Progenitor cell of endocrine pancreas (in vitro differentiated cells): ENCODE data around the gene MEIS2. TPM values are rescaled to one million over a fixed set of nuclear protein-coding genes. Genes with fewer than 3 reads are reported as not detected.

ENCODE experiments used
- DNase-seq: peaks from one replicate; pipeline ENCODE4 v3.0.0; 2021; ENCODE audit warnings: low spot score; ENCODE audit not compliant: unreplicated experiment
- H3K27ac Mint-ChIP-seq: 2 replicates; pipeline ENCODE4 v1.8.0; 2021; ENCODE audit warnings: mild to moderate bottlenecking, moderate library complexity, mixed read lengths
- H3K27me3 Mint-ChIP-seq: 2 replicates; pipeline ENCODE4 v1.8.0; 2021; ENCODE audit warnings: mixed read lengths
- H3K36me3 Mint-ChIP-seq: 2 replicates; pipeline ENCODE4 v1.8.0; 2022; ENCODE audit warnings: mixed read lengths; ENCODE audit not compliant: insufficient read depth
- H3K4me1 Mint-ChIP-seq: 2 replicates; pipeline ENCODE4 v1.8.0; 2021; ENCODE audit warnings: low read depth, mixed read lengths
- H3K4me3 Mint-ChIP-seq: 2 replicates; pipeline ENCODE4 v1.8.0; 2021; ENCODE audit warnings: low read depth, mild to moderate bottlenecking, moderate library complexity, mixed read lengths
- H3K9me3 Mint-ChIP-seq: 2 replicates; pipeline ENCODE4 v1.8.0; 2021; ENCODE audit warnings: low read depth, mixed read lengths
- total RNA-seq: library from RNA; stranded (reverse); gene quantifications from 2 replicates; pipeline ENCODE4 v1.2.1, GENCODE V29; 2021
- TF ChIP-seq, protein P1 (sequence below): fragments of 200-600 bp; sonication (generic); IDR thresholded peaks from one replicate; pipeline ENCODE4 v1.5.0; 2021; ENCODE audit warnings: antibody characterized with exemption, mild to moderate bottlenecking; ENCODE audit not compliant: unreplicated experiment

Gene MEIS2
- total RNA-seq, 1 donor from 2014 or later: 133 TPM

DNA sequence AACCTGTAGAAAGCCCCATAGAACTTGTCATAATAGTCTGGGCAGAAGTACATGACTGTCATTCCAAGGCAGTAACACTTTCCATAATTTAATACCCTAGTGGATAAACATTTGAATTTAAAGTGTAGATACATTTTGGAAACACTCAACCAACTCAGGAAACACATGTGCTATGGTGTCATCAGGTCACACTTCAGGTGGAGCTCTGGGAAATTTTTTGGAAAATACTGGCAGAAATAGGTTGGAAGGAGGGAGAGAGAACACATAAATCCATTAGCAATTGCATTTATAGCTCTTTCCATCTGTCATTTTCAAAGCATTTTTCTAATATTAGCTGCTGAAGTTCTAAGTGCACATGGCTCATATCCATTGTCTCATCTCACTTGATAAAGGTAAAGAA is 135.7 kb downstream of the MEIS2 start:
- DNase-seq: no peak

DNA sequence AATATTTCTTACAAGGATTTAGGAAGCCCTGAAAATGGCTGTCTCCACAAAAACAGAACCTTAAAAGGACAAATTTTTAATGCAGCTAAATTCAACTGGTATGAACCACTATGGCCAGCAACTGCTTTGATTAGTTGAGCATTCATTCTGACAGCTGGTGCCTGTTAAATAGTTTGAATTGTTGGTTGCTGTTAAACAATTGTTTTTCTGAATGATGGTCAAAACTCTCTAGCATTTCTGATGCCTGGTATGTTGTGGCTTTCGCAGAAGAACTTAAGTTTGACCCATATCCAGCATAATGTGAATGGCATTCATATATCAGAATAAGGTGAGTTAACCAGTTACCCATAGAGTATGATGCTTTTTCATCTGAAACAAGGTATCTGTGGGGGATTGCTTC is 138.4 kb downstream of the MEIS2 start:
- TF ChIP-seq, protein P1, sequence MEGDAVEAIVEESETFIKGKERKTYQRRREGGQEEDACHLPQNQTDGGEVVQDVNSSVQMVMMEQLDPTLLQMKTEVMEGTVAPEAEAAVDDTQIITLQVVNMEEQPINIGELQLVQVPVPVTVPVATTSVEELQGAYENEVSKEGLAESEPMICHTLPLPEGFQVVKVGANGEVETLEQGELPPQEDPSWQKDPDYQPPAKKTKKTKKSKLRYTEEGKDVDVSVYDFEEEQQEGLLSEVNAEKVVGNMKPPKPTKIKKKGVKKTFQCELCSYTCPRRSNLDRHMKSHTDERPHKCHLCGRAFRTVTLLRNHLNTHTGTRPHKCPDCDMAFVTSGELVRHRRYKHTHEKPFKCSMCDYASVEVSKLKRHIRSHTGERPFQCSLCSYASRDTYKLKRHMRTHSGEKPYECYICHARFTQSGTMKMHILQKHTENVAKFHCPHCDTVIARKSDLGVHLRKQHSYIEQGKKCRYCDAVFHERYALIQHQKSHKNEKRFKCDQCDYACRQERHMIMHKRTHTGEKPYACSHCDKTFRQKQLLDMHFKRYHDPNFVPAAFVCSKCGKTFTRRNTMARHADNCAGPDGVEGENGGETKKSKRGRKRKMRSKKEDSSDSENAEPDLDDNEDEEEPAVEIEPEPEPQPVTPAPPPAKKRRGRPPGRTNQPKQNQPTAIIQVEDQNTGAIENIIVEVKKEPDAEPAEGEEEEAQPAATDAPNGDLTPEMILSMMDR: no peak
- no peaks in the 10 kb centered on the region for H3K9me3 Mint-ChIP-seq
- peaks cover 41% of the 10 kb centered on the region for H3K4me1 Mint-ChIP-seq
- H3K4me3 Mint-ChIP-seq: no peak overlapping the region
- H3K27me3 Mint-ChIP-seq: no peaks in the 10 kb centered on the region
- H3K27ac Mint-ChIP-seq: no peak overlapping the region
- peaks cover 2% of the 10 kb centered on the region for H3K36me3 Mint-ChIP-seq
- no peak for DNase-seq

More for the DNA sequence above, 135.7 kb downstream of the MEIS2 start:
- Mint-ChIP-seq H3K4me3 (no peak overlapping the region), H3K4me1 (peaks cover 29% of the 10 kb centered on the region), H3K27me3 (no peaks in the 10 kb centered on the region), H3K27ac (no peak overlapping the region), H3K9me3 (no peaks in the 10 kb centered on the region), H3K36me3 (peaks cover 8% of the 10 kb centered on the region)
- TF ChIP-seq, protein P1: no peak

DNA sequence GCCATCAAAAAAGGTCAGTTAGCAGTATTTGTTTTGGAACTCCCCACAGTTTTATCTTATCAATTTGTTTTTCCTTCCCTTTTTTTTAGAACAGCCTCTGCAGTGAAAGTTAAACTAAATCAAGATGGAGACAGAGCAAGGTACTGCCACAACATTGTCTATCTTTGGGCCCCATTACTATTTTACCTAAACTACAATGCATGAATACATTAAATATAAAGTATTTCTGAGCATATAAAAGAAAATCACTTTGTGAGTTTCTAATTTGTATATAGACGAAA is 139.5 kb downstream of the MEIS2 start:
- no peak for DNase-seq
- H3K27ac Mint-ChIP-seq: no peak overlapping the region
- peaks cover 41% of the 10 kb centered on the region for H3K4me1 Mint-ChIP-seq

DNA sequence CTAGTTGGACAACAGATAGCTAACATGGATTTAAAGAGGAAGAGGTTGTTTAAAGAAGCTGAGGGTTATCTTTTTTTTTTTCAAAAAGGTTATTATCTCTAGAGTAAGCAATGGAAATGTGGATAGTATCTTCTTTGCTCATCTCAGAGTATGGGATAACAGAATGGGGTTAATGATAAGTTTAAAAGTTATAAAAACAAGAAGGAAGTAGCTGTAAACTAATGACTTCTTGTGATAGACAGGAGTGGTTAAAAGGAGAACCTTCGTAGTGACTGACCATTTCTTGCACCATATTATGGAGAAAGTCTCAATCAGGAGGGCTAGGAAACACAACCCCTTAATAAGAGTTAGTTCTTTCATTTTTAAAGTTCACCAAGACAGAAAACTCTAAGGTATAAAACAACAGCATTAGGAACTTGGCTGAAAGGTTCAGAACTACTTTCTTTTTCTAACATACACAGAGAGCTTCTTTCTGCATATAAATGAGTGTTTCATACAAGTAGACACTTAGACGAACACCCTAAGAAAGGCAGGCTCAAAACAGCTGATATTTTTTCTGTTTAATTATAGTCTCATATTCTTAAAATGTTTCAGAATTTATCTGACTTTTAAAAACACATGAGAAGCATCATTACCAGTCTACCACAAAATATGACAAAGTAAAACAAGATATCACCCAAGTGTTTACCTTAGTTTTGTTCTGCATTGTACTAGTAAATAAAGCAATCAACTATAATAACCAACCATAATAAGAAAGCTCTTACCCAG is 140.0 kb downstream of the MEIS2 start:
- Mint-ChIP-seq H3K9me3 (no peaks in the 10 kb centered on the region), H3K27ac (no peak overlapping the region), H3K27me3 (no peaks in the 10 kb centered on the region)

More for the DNA sequence above, 139.5 kb downstream of the MEIS2 start:
- TF ChIP-seq, protein P1: no peak
- peaks cover 4% of the 10 kb centered on the region for H3K36me3 Mint-ChIP-seq
- no peak overlapping the region for H3K4me3 Mint-ChIP-seq
- H3K9me3 Mint-ChIP-seq: no peaks in the 10 kb centered on the region
- no peaks in the 10 kb centered on the region for H3K27me3 Mint-ChIP-seq

DNA sequence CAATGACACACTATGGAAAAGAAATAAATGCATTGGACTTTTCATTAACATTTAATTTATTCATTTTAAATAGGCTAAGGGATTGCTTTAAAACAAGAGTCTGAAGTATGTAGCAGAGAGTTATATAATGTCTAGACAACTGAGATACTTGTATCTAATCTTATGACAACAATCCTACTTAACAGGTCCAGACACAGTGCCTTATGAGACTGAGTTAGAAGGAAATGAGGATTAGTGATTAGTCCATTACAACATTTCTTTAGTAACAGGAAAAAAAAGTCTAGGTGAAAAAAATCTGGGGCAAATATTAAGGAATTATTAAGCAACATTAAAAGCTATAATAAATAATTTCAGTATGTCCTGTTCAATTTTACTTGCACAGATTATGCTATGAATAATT is 140.6 kb downstream of the MEIS2 start:
- no peak for DNase-seq
- TF ChIP-seq, protein P1: no peak
- H3K4me3 Mint-ChIP-seq: no peak overlapping the region
- peaks cover 41% of the 10 kb centered on the region for H3K4me1 Mint-ChIP-seq
- no peaks in the 10 kb centered on the region for H3K9me3 Mint-ChIP-seq
- H3K27me3 Mint-ChIP-seq: no peaks in the 10 kb centered on the region
- peaks cover 4% of the 10 kb centered on the region for H3K36me3 Mint-ChIP-seq
- no peak overlapping the region for H3K27ac Mint-ChIP-seq

More for the DNA sequence above, 140.0 kb downstream of the MEIS2 start:
- H3K36me3 Mint-ChIP-seq: peaks cover 4% of the 10 kb centered on the region
- H3K4me3 Mint-ChIP-seq: no peak overlapping the region
- DNase-seq: no peak
- TF ChIP-seq, protein P1: no peak
- H3K4me1 Mint-ChIP-seq: peaks cover 41% of the 10 kb centered on the region
